Measurements from ENCODE around the gene RGCC.

Gene RGCC

GRCh38 chr13:41411060-41411459, 46.3 kb upstream of the RGCC start:
- H2AFZ ChIP-seq (ENCODE audit: low read depth): no peak overlapping the region
- H3K4me3 ChIP-seq (IDR thresholded peaks at IDR 0.05; ENCODE audit: insufficient read depth, low read depth, low read length): no peak overlapping the region
- H3K27me3 ChIP-seq (ENCODE audit: insufficient read depth, low read depth): no peaks in the 10 kb centered on the region
- no peak for TF ChIP-seq CTCF (conservative IDR thresholded peaks at IDR 0.05; ENCODE audit: low read depth, low read length)
- H3K27ac ChIP-seq: no peak overlapping the region
- H3K4me2 ChIP-seq: no peak overlapping the region
- no peaks in the 10 kb centered on the region for H3K79me2 ChIP-seq (ENCODE audit: insufficient read depth, low read depth)
- H3K36me3 ChIP-seq (ENCODE audit: insufficient read depth): no peaks in the 10 kb centered on the region
- no peaks in the 10 kb centered on the region for H3K4me1 ChIP-seq (ENCODE audit: low read depth, poor library complexity, severe bottlenecking)
- no peaks in the 10 kb centered on the region for H4K20me1 ChIP-seq (ENCODE audit: insufficient read depth)
- no peak overlapping the region for H3K9ac ChIP-seq

- Histone ChIP-seq H3K27me3 (ENCODE audit: insufficient read depth, low read depth) (no peaks in the 10 kb centered on the region), H3K9ac (no peak overlapping the region), H2AFZ (ENCODE audit: low read depth) (no peak overlapping the region), H3K36me3 (ENCODE audit: insufficient read depth) (no peaks in the 10 kb centered on the region), H3K27ac (no peak overlapping the region), H4K20me1 (ENCODE audit: insufficient read depth) (no peaks in the 10 kb centered on the region), H3K4me1 (ENCODE audit: low read depth, poor library complexity, severe bottlenecking) (no peaks in the 10 kb centered on the region), H3K79me2 (ENCODE audit: insufficient read depth, low read depth) (no peaks in the 10 kb centered on the region), H3K4me3 (IDR thresholded peaks at IDR 0.05; ENCODE audit: insufficient read depth, low read depth, low read length) (no peak overlapping the region), H3K4me2 (no peak overlapping the region)
- TF ChIP-seq CTCF (conservative IDR thresholded peaks at IDR 0.05; ENCODE audit: low read depth, low read length): no peak
These were observed 45.8 kb upstream of the RGCC start for GRCh38 chr13:41411522-41411921.

- no peaks in the 10 kb centered on the region for H3K79me2 ChIP-seq (ENCODE audit: insufficient read depth, low read depth)
- no peak for TF ChIP-seq CTCF (conservative IDR thresholded peaks at IDR 0.05; ENCODE audit: low read depth, low read length)
- no peaks in the 10 kb centered on the region for H3K36me3 ChIP-seq (ENCODE audit: insufficient read depth)
- H3K9ac ChIP-seq: no peak overlapping the region
- H3K4me2 ChIP-seq: no peak overlapping the region
- no peaks in the 10 kb centered on the region for H3K4me1 ChIP-seq (ENCODE audit: low read depth, poor library complexity, severe bottlenecking)
- no peak overlapping the region for H3K27ac ChIP-seq
- H3K27me3 ChIP-seq (ENCODE audit: insufficient read depth, low read depth): no peaks in the 10 kb centered on the region
- no peak overlapping the region for H3K4me3 ChIP-seq (IDR thresholded peaks at IDR 0.05; ENCODE audit: insufficient read depth, low read depth, low read length)
- no peak overlapping the region for H2AFZ ChIP-seq (ENCODE audit: low read depth)
- no peaks in the 10 kb centered on the region for H4K20me1 ChIP-seq (ENCODE audit: insufficient read depth)
These were observed 43.5 kb upstream of the RGCC start for GRCh38 chr13:41413872-41414271.

- TF ChIP-seq CTCF (conservative IDR thresholded peaks at IDR 0.05; ENCODE audit: low read depth, low read length): no peak
- H3K36me3 ChIP-seq (ENCODE audit: insufficient read depth): no peaks in the 10 kb centered on the region
- no peak overlapping the region for H3K9ac ChIP-seq
- H3K27me3 ChIP-seq (ENCODE audit: insufficient read depth, low read depth): no peaks in the 10 kb centered on the region
- no peak overlapping the region for H2AFZ ChIP-seq (ENCODE audit: low read depth)
- no peak overlapping the region for H3K4me2 ChIP-seq
- H3K4me1 ChIP-seq (ENCODE audit: low read depth, poor library complexity, severe bottlenecking): no peaks in the 10 kb centered on the region
- H3K27ac ChIP-seq: no peak overlapping the region
- H4K20me1 ChIP-seq (ENCODE audit: insufficient read depth): no peaks in the 10 kb centered on the region
- H3K4me3 ChIP-seq (IDR thresholded peaks at IDR 0.05; ENCODE audit: insufficient read depth, low read depth, low read length): no peak overlapping the region
- H3K79me2 ChIP-seq (ENCODE audit: insufficient read depth, low read depth): no peaks in the 10 kb centered on the region
These were observed 41.1 kb upstream of the RGCC start for GRCh38 chr13:41416276-41416675.

GRCh38 chr13:41418027-41418426, 39.3 kb upstream of the RGCC start:
- H3K27ac ChIP-seq: no peak overlapping the region
- H2AFZ ChIP-seq (ENCODE audit: low read depth): no peak overlapping the region
- no peak overlapping the region for H3K4me3 ChIP-seq (IDR thresholded peaks at IDR 0.05; ENCODE audit: insufficient read depth, low read depth, low read length)
- no peak overlapping the region for H3K4me2 ChIP-seq
- H3K9ac ChIP-seq: no peak overlapping the region
- H3K79me2 ChIP-seq (ENCODE audit: insufficient read depth, low read depth): no peaks in the 10 kb centered on the region
- H3K36me3 ChIP-seq (ENCODE audit: insufficient read depth): no peaks in the 10 kb centered on the region
- no peaks in the 10 kb centered on the region for H3K4me1 ChIP-seq (ENCODE audit: low read depth, poor library complexity, severe bottlenecking)
- no peaks in the 10 kb centered on the region for H4K20me1 ChIP-seq (ENCODE audit: insufficient read depth)
- TF ChIP-seq CTCF (conservative IDR thresholded peaks at IDR 0.05; ENCODE audit: low read depth, low read length): no peak
- H3K27me3 ChIP-seq (ENCODE audit: insufficient read depth, low read depth): no peaks in the 10 kb centered on the region
